ENCODE data around the gene NAV2. TPM values are rescaled to one million over a fixed set of nuclear protein-coding genes. Genes with fewer than 3 reads are reported as not detected.

The NAV2 gene
- polyA plus RNA-seq, 1 experiment: 5.1 TPM

DNA sequence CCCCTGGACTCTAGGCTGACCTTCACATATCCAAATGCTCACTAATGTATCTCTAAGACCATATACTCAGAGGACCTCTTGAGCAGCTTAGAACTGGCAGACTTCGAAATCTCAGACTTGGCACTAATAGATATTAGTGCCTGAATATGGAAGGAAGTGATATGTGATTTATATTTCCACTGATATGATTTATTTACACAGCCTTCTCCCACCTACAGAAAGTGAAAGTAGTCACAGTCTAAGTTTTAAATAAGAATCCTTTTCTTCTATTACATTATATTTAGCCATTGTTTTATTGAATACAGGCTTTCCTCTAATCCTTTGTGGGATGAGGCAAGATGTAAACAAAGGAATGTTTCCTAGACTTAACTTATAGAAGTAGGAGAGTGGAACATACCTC, 6.7 kb upstream of the NAV2 start:
- ChIA-PET CTCF (no interaction called here), POLR2A (no interaction called here)
- Histone ChIP-seq H3K27ac (ENCODE audit: low read depth, low read length) (no peak overlapping the region), H3K27me3 (ENCODE audit: control insufficient read depth, insufficient read depth, low read length) (no peaks in the 10 kb centered on the region), H3K4me3 (ENCODE audit: low read depth, low read length) (no peak overlapping the region), H3K9me3 (ENCODE audit: control insufficient read depth, insufficient read depth, low read length) (no peaks in the 10 kb centered on the region)
- DNase-seq (ENCODE audit: low read depth, low spot score): no peak
- TF ChIP-seq CTCF (IDR thresholded peaks at IDR 0.05; ENCODE audit: low read depth, low read length): no peak

- no peak for DNase-seq (ENCODE audit: low read depth, low spot score)
- POLR2A ChIA-PET: interaction anchor here (0.9 to 2.9 kb wide), 6 partner anchors 9 to 136 kb away, joined by 3 to 9 read pairs (median 4); no protein-coding TSS in a partner anchor
- CTCF ChIA-PET: interaction anchor here (0.7 to 1.9 kb wide), 7 partner anchors 24 to 205 kb away, joined by 3 to 5 read pairs (median 3); no protein-coding TSS in a partner anchor
Observed at GRCh38 chr11:19711911-19712280, 741 bp upstream of the NAV2 start.

GRCh38 chr11:19713196-19714021, 772 bp downstream of the NAV2 start:
- no peak for DNase-seq (ENCODE audit: low read depth, low spot score)

More at GRCh38 chr11:19711911-19712280, 741 bp upstream of the NAV2 start:
- Histone ChIP-seq H3K27me3 (ENCODE audit: control insufficient read depth, insufficient read depth, low read length) (no peaks in the 10 kb centered on the region), H3K4me3 (ENCODE audit: low read depth, low read length) (peak overlapping the region; percentile 63), H3K27ac (ENCODE audit: low read depth, low read length) (peak overlapping the region; percentile 94), H3K9me3 (ENCODE audit: control insufficient read depth, insufficient read depth, low read length) (no peaks in the 10 kb centered on the region; the same call in 1 of the 2 replicates)
- TF ChIP-seq CTCF (IDR thresholded peaks at IDR 0.05; ENCODE audit: low read depth, low read length): no peak

DNA sequence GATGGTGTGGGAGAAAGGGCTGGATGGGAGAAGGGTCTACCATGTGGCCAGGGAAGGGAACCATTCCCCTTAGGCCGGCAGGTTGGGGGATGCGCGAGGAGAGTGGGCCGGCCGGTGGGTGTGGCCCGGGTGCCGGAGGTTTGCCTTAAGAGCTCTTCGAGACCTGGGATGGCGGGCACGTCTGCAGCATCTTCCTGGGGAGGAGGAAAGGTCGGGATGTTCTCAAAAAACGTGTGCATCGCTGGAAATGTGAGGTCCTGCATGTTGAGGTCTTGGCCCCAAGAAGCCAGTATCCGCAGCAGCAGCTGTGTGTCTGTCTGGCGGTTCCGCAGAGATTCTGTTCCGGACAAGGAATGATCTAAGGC, 1.4 kb downstream of the NAV2 start:
- H3K27ac ChIP-seq (ENCODE audit: low read depth, low read length): peak overlapping the region; percentile 99
- TF ChIP-seq CTCF (IDR thresholded peaks at IDR 0.05; ENCODE audit: low read depth, low read length): no peak
- H3K4me3 ChIP-seq (ENCODE audit: low read depth, low read length): peak overlapping the region; percentile 85
- DNase-seq (ENCODE audit: low read depth, low spot score): no peak
- H3K9me3 ChIP-seq (ENCODE audit: control insufficient read depth, insufficient read depth, low read length): no peaks in the 10 kb centered on the region; the same call in 1 of the 2 replicates
- POLR2A ChIA-PET: interaction anchor here (0.6 to 3.0 kb wide), 6 partner anchors 9 to 120 kb away, joined by 3 to 14 read pairs (median 7); no protein-coding TSS in a partner anchor
- CTCF ChIA-PET: interaction anchor here (1.2 kb wide), 1 partner anchor 151 kb away, joined by 4 read pairs; no protein-coding TSS in a partner anchor
- H3K27me3 ChIP-seq (ENCODE audit: control insufficient read depth, insufficient read depth, low read length): no peaks in the 10 kb centered on the region

More at GRCh38 chr11:19713196-19714021, 772 bp downstream of the NAV2 start:
- Histone ChIP-seq H3K27ac (ENCODE audit: low read depth, low read length) (peak overlapping the region; percentile 99), H3K4me3 (ENCODE audit: low read depth, low read length) (peak overlapping the region; percentile 85), H3K9me3 (ENCODE audit: control insufficient read depth, insufficient read depth, low read length) (no peaks in the 10 kb centered on the region; the same call in 1 of the 2 replicates), H3K27me3 (ENCODE audit: control insufficient read depth, insufficient read depth, low read length) (no peaks in the 10 kb centered on the region)
- CTCF ChIA-PET: interaction anchor here (1.1 to 1.6 kb wide), 4 partner anchors 22 to 190 kb away, joined by 3 to 4 read pairs (median 4); no protein-coding TSS in a partner anchor
- no peak for TF ChIP-seq CTCF (IDR thresholded peaks at IDR 0.05; ENCODE audit: low read depth, low read length)
- POLR2A ChIA-PET: interaction anchor here (1.1 to 3.0 kb wide), 5 partner anchors 10 to 138 kb away, joined by 3 to 14 read pairs (median 9); no protein-coding TSS in a partner anchor
